Measurements from ENCODE around the gene HVCN1.

- TF ChIP-seq TAF1 (IDR thresholded peaks at IDR 0.05; ENCODE audit: borderline replicate concordance, low read depth, low read length): no peak
- no peak for TF ChIP-seq POLR2AphosphoS5 (IDR thresholded peaks at IDR 0.05; ENCODE audit: low read depth, low read length)
- TF ChIP-seq POLR2A (IDR thresholded peaks at IDR 0.05; ENCODE audit: low read depth, low read length): no peak
Observed at GRCh38 chr12:110697236-110697635, 8.3 kb upstream of the HVCN1 start.

All from GM12892 (cell line).